K562 (cell line): ENCODE measurements around the gene PRR15L. TPM values are rescaled to one million over a fixed set of nuclear protein-coding genes. Genes with fewer than 3 reads are reported as not detected.
A peak's percentile ranks its signal among the peaks of the same experiment; 100 is the strongest.

Source experiments
- CHD2 ChIP-seq: IDR thresholded peaks from 2 replicates; pipeline ENCODE4 v1.6.1; 2011; ENCODE audit warnings: low read depth, low read length
- HDAC1 ChIP-seq, 2 experiments: fragments of 450-650 bp; IDR thresholded peaks; 2 replicates each; pipeline ENCODE4 v1.6.1; 2016 to 2017; ENCODE audit warnings: inconsistent platforms in 1 of 2, mild to moderate bottlenecking in 1 of 2, moderate library complexity in 1 of 2
- MEF2A ChIP-seq: IDR thresholded peaks from 2 replicates; pipeline ENCODE4 v1.6.1; 2011; ENCODE audit warnings: low read depth, mild to moderate bottlenecking, low read length, moderate library complexity; ENCODE audit not compliant: control insufficient read depth
- MEF2D ChIP-seq: conservative IDR thresholded peaks from 2 replicates; pipeline ENCODE4 v1.6.1; 2016; ENCODE audit warnings: low read depth, missing genetic modification characterization, missing compliant biosample characterization
- PHF21A ChIP-seq: fragments of 450-650 bp; IDR thresholded peaks from 2 replicates; pipeline ENCODE4 v1.6.1; 2017; ENCODE audit warnings: low read depth, borderline replicate concordance
- RAD21 ChIP-seq, 2 experiments: fragments of 250-450 bp in 1 of 2; fragments of 450-650 bp in 1 of 2; sonication (Bioruptor Pico) in 1 of 2; formaldehyde crosslinking in 1 of 2; IDR thresholded peaks in 1 of 2; conservative IDR thresholded peaks in 1 of 2; 2 replicates each; pipeline versions ENCODE4 v1.4.0 to v1.8.0; 2020 to 2022; ENCODE audit warnings: mild to moderate bottlenecking in 2 of 2, moderate library complexity in 1 of 2
- ZNF212 ChIP-seq: fragments of 450-650 bp; formaldehyde crosslinking; IDR thresholded peaks from 2 replicates; pipeline ENCODE4 v1.4.0; 2020; ENCODE audit warnings: mild to moderate bottlenecking
- polyA plus RNA-seq, 8 experiments: library from polyadenylated mRNA; depleted of rRNA in 4 of 8; stranded (reverse) in 5 of 8; unstranded in 3 of 8; fragments of >200 nt; fragmentation: Nextera tagmentation in 2 of 8; fragmentation: Illumina TruSeq in 1 of 8; extraction: Ambion mirVana in 2 of 8; extraction: Trizol in 1 of 8; gene quantifications; 2 replicates each; pipeline versions ENCODE4 v1.2.1 to v1.2.3, GENCODE V29; 2011 to 2014; ENCODE audit warnings: inconsistent platforms in 1 of 8, missing spikeins in 1 of 8
- total RNA-seq, 7 experiments: library from RNA; depleted of rRNA in 6 of 7; stranded (reverse); fragments of >200 nt in 6 of 7; fragmentation: Illumina TruSeq in 2 of 7; extraction: Trizol in 2 of 7; gene quantifications; 2 replicates each; pipeline versions ENCODE4 v1.2.1 to v1.2.3, GENCODE V29; 2011 to 2021; ENCODE audit warnings: low replicate concordance in 1 of 7
- TF ChIP-seq, protein P1 (sequence below), 2 experiments: fragments of 450-650 bp in 1 of 2; sonication (generic) in 1 of 2; formaldehyde crosslinking in 1 of 2; IDR thresholded peaks; 2 replicates each; pipeline versions ENCODE4 v1.7.1 to v1.9.0; 2016 to 2022; ENCODE audit warnings: inconsistent platforms in 1 of 2, mild to moderate bottlenecking in 1 of 2, missing genetic modification reagents in 1 of 2
- TF ChIP-seq, protein P2 (sequence below): fragments of 450-650 bp; IDR thresholded peaks from 2 replicates; pipeline ENCODE4 v1.6.1; 2014; ENCODE audit warnings: low read depth, mild to moderate bottlenecking, moderate library complexity, borderline replicate concordance
- TF ChIP-seq, protein P3 (sequence below): fragments of 250-450 bp; sonication (Bioruptor Pico); IDR thresholded peaks from 2 replicates; pipeline ENCODE4 v1.5.0; 2021
- TF ChIP-seq, protein P4 (sequence below): IDR thresholded peaks from 3 replicates; pipeline ENCODE4 v1.6.1; 2011; ENCODE audit warnings: borderline replicate concordance, mild to moderate bottlenecking, moderate library complexity; ENCODE audit not compliant: insufficient read length; ENCODE audit errors: extremely low read depth

The PRR15L gene
- total and polyA plus RNA-seq, 9 of the 15 experiments (the other 6 are each of a cell fraction or from before 2014, with no cell fraction given), result 0.03 TPM; not detected in 8

DNA sequence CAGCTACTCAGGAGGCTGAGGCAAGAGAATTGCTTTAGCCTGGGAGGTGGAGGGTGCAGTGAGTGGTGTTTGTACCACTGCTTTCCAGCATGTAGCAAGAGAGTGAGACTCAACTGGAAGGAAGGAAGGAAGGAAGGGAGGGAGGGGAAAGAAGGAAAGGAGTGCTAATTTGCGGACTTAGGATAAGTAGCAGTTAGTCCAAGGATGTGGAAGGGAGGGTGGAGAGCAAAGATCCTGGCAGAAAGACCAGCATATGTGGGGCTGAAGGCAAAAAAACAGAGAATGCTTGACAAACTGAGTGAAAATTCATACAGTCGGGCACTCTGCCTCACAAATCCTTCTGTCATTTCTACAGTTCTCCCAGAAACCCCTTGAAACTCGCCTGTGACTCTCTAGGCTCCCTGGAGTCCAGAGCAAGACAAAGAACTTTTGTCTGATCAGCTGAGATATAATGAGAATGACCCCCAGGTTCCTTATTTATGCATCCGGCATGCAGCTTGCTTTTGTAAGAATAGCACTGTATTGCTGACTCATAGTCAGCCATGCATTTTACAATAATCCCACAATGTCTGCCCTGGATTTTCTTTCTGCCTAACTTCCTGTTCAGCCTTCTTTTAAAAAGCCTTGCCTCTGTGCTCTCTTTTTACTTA is 44.7 kb upstream of the PRR15L start (continued):
- TF ChIP-seq, protein P1, sequence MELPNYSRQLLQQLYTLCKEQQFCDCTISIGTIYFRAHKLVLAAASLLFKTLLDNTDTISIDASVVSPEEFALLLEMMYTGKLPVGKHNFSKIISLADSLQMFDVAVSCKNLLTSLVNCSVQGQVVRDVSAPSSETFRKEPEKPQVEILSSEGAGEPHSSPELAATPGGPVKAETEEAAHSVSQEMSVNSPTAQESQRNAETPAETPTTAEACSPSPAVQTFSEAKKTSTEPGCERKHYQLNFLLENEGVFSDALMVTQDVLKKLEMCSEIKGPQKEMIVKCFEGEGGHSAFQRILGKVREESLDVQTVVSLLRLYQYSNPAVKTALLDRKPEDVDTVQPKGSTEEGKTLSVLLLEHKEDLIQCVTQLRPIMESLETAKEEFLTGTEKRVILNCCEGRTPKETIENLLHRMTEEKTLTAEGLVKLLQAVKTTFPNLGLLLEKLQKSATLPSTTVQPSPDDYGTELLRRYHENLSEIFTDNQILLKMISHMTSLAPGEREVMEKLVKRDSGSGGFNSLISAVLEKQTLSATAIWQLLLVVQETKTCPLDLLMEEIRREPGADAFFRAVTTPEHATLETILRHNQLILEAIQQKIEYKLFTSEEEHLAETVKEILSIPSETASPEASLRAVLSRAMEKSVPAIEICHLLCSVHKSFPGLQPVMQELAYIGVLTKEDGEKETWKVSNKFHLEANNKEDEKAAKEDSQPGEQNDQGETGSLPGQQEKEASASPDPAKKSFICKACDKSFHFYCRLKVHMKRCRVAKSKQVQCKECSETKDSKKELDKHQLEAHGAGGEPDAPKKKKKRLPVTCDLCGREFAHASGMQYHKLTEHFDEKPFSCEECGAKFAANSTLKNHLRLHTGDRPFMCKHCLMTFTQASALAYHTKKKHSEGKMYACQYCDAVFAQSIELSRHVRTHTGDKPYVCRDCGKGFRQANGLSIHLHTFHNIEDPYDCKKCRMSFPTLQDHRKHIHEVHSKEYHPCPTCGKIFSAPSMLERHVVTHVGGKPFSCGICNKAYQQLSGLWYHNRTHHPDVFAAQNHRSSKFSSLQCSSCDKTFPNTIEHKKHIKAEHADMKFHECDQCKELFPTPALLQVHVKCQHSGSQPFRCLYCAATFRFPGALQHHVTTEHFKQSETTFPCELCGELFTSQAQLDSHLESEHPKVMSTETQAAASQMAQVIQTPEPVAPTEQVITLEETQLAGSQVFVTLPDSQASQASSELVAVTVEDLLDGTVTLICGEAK (IDR thresholded peaks at IDR 0.05), result no peak
- TF ChIP-seq, protein P1 (CRISPR knock-in tag; IDR thresholded peaks at IDR 0.05), result no peak
- TF ChIP-seq, protein P2, sequence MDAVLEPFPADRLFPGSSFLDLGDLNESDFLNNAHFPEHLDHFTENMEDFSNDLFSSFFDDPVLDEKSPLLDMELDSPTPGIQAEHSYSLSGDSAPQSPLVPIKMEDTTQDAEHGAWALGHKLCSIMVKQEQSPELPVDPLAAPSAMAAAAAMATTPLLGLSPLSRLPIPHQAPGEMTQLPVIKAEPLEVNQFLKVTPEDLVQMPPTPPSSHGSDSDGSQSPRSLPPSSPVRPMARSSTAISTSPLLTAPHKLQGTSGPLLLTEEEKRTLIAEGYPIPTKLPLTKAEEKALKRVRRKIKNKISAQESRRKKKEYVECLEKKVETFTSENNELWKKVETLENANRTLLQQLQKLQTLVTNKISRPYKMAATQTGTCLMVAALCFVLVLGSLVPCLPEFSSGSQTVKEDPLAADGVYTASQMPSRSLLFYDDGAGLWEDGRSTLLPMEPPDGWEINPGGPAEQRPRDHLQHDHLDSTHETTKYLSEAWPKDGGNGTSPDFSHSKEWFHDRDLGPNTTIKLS, result no peak
- TF ChIP-seq ZNF212 (CRISPR knock-in tag) (no peak), RAD21 (CRISPR knock-in tag; conservative IDR thresholded peaks at IDR 0.05 in 1 of 2, IDR thresholded peaks at IDR 0.05 in 1 of 2) (no peak; a peak in 1 of 4 replicates), CHD2 (no peak), MEF2D (tag) (0 out of 2 replicates have a peak, but pooled peaks have one; percentile 24), PHF21A (no peak), HDAC1 (IDR thresholded peaks at IDR 0.05) (no peak; a peak in 1 of 4 replicates), MEF2A (no peak)
- TF ChIP-seq, protein P3, sequence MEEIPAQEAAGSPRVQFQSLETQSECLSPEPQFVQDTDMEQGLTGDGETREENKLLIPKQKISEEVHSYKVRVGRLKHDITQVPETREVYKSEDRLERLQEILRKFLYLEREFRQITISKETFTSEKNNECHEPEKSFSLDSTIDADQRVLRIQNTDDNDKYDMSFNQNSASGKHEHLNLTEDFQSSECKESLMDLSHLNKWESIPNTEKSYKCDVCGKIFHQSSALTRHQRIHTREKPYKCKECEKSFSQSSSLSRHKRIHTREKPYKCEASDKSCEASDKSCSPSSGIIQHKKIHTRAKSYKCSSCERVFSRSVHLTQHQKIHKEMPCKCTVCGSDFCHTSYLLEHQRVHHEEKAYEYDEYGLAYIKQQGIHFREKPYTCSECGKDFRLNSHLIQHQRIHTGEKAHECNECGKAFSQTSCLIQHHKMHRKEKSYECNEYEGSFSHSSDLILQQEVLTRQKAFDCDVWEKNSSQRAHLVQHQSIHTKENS (CRISPR knock-in tag), result no peak
- TF ChIP-seq, protein P4, sequence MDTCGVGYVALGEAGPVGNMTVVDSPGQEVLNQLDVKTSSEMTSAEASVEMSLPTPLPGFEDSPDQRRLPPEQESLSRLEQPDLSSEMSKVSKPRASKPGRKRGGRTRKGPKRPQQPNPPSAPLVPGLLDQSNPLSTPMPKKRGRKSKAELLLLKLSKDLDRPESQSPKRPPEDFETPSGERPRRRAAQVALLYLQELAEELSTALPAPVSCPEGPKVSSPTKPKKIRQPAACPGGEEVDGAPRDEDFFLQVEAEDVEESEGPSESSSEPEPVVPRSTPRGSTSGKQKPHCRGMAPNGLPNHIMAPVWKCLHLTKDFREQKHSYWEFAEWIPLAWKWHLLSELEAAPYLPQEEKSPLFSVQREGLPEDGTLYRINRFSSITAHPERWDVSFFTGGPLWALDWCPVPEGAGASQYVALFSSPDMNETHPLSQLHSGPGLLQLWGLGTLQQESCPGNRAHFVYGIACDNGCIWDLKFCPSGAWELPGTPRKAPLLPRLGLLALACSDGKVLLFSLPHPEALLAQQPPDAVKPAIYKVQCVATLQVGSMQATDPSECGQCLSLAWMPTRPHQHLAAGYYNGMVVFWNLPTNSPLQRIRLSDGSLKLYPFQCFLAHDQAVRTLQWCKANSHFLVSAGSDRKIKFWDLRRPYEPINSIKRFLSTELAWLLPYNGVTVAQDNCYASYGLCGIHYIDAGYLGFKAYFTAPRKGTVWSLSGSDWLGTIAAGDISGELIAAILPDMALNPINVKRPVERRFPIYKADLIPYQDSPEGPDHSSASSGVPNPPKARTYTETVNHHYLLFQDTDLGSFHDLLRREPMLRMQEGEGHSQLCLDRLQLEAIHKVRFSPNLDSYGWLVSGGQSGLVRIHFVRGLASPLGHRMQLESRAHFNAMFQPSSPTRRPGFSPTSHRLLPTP, result no peak
